B cell (primary cell): Measurements from ENCODE around the gene WNT1. TPM values are rescaled to one million over a fixed set of nuclear protein-coding genes. Genes with fewer than 3 reads are reported as not detected.

ENCODE experiments used
- ATAC-seq: fragments of 200-7000 bp; cut with Tn5 transposase; one replicate; pipeline ENCODE4 v1.10.0; 2021; ENCODE audit warnings: low read depth, mild to moderate bottlenecking, moderate number of reproducible peaks, moderate library complexity
- CTCF ChIA-PET: fragments of 350-600 bp; sonication (Branson Sonifier 250); formaldehyde crosslinking; loops from one replicate; lab custom pipeline; 2021; ENCODE audit warnings: antibody characterized with exemption, inconsistent platforms; lab: Charles Lee
- POLR2A ChIA-PET: fragments of 350-600 bp; sonication (Branson Sonifier 250); formaldehyde crosslinking; loops from one replicate; lab custom pipeline; 2021; ENCODE audit warnings: antibody characterized with exemption; lab: Charles Lee
- DNase-seq: peaks from one replicate; pipeline ENCODE4 v3.0.0; 2013
- H2AFZ ChIP-seq: 2 replicates; pipeline ENCODE4 v1.6.1; 2012; ENCODE audit warnings: mild to moderate bottlenecking, low read depth, low read length; ENCODE audit not compliant: insufficient read depth, poor library complexity, severe bottlenecking
- H3K27ac ChIP-seq, 2 donors: 1 replicate in 1 of 2; 2 replicates in 1 of 2; pipeline ENCODE4 v1.5.1; 2012 to 2013; ENCODE audit warnings: low read length in 2 of 2, mild to moderate bottlenecking in 2 of 2, moderate library complexity in 1 of 2
- H3K27me3 ChIP-seq, 4 experiments: fragments of 200-600 bp in 1 of 4; sonication (generic) in 1 of 4; replicated peaks in 1 of 4; 1 replicate in 2 of 4; 2 replicates in 2 of 4; pipeline versions ENCODE4 v1.6.1 to v1.7.0; 2013 to 2016; ENCODE audit warnings: low read length in 3 of 4, mild to moderate bottlenecking in 2 of 4, mixed read lengths in 1 of 4, moderate library complexity in 1 of 4; ENCODE audit not compliant: insufficient read depth in 4 of 4, control insufficient read depth in 3 of 4; ENCODE audit errors: control extremely low read depth in 1 of 4
- H3K36me3 ChIP-seq, 2 experiments: replicated peaks in 1 of 2; 1 replicate in 1 of 2; 2 replicates in 1 of 2; pipeline versions ENCODE4 v1.6.1 to v1.7.1; 2013; ENCODE audit warnings: low read length in 1 of 2; ENCODE audit not compliant: insufficient read depth in 2 of 2, control insufficient read depth in 1 of 2; ENCODE audit errors: control extremely low read depth in 1 of 2, extremely low read depth in 1 of 2
- H3K4me1 ChIP-seq, 2 donors: fragments of 200-600 bp in 1 of 2; sonication (generic) in 1 of 2; 1 replicate in 1 of 2; 2 replicates in 1 of 2; pipeline versions ENCODE4 v1.5.1 to v1.6.1; 2013 to 2017; ENCODE audit warnings: low read length in 2 of 2; ENCODE audit not compliant: control insufficient read depth in 2 of 2, insufficient read depth in 2 of 2
- H3K4me2 ChIP-seq: replicated peaks from 2 replicates; pipeline ENCODE3; 2012; ENCODE audit warnings: mild to moderate bottlenecking, low read depth, low read length; ENCODE audit not compliant: poor library complexity, severe bottlenecking
- H3K4me3 ChIP-seq, 5 experiments: fragments of 200-600 bp in 1 of 5; sonication (generic) in 1 of 5; 1 replicate in 3 of 5; 2 replicates in 2 of 5; pipeline versions ENCODE4 v1.5.1 to v1.7.0; 2011 to 2016; ENCODE audit warnings: low read length in 4 of 5, mild to moderate bottlenecking in 4 of 5, low read depth in 2 of 5, control low read depth in 1 of 5, moderate library complexity in 1 of 5; ENCODE audit not compliant: insufficient read depth in 1 of 5; ENCODE audit errors: control extremely low read depth in 1 of 5, extremely low read depth in 1 of 5
- H3K79me2 ChIP-seq: fragments of 200-600 bp; sonication (generic); one replicate; pipeline ENCODE4 v1.6.0; 2016; ENCODE audit warnings: low read length; ENCODE audit not compliant: control insufficient read depth, insufficient read depth
- H3K9ac ChIP-seq: fragments of 200-600 bp; sonication (generic); 2 replicates; pipeline ENCODE4 v1.6.1; 2017; ENCODE audit warnings: mild to moderate bottlenecking, low read length, moderate library complexity
- H3K9me3 ChIP-seq, 3 donors: one replicate each; pipeline versions ENCODE4 v1.6.1 to v1.7.1; 2013; ENCODE audit warnings: low read length in 2 of 3; ENCODE audit not compliant: control insufficient read depth in 2 of 3, insufficient read depth in 1 of 3; ENCODE audit errors: control extremely low read depth in 1 of 3
- H4K20me1 ChIP-seq: 2 replicates; pipeline ENCODE4 v1.6.0; 2012; ENCODE audit warnings: mild to moderate bottlenecking, low read length; ENCODE audit not compliant: insufficient read depth, control insufficient read depth, poor library complexity, severe bottlenecking
- H3K27ac Mint-ChIP-seq: one replicate; pipeline ENCODE4 v1.8.0; 2021; ENCODE audit warnings: mixed read lengths
- H3K27me3 Mint-ChIP-seq: one replicate; pipeline ENCODE4 v1.8.0; 2021; ENCODE audit warnings: mixed read lengths
- H3K4me1 Mint-ChIP-seq: one replicate; pipeline ENCODE4 v1.8.0; 2021; ENCODE audit warnings: mixed read lengths
- H3K4me3 Mint-ChIP-seq: one replicate; pipeline ENCODE4 v1.8.0; 2021; ENCODE audit warnings: mixed read lengths
- H3K9me3 Mint-ChIP-seq: one replicate; pipeline ENCODE4 v1.8.0; 2022; ENCODE audit warnings: mixed read lengths; ENCODE audit not compliant: insufficient read depth
- EZH2 ChIP-seq: IDR thresholded peaks from 2 replicates; pipeline ENCODE4 v1.6.1; 2012; ENCODE audit warnings: borderline replicate concordance, low read depth, mild to moderate bottlenecking, moderate library complexity, low read length; ENCODE audit not compliant: insufficient read depth, poor library complexity, severe bottlenecking
- WGBS: methylation state at CpG from one replicate; pipeline ENCODE4 v1.1.5; 2013; ENCODE audit warnings: missing lambda C conversion rate; ENCODE audit not compliant: insufficient coverage; 5-methylcytosine and 5-hydroxymethylcytosine counted together
- intact Hi-C: fragments of 100-400 bp; cut with micrococcal nuclease; formaldehyde crosslinking; loops from one replicate; pipeline ENCODE4 v1.10.0; 2022
- polyA plus RNA-seq: library from polyadenylated mRNA; depleted of rRNA; stranded (reverse); fragments of >200 nt; gene quantifications from 2 replicates; pipeline ENCODE4 v1.2.3, GENCODE V29; 2012
- total RNA-seq, 2 donors: library from RNA; stranded (reverse); fragments of 120-200 nt in 1 of 2; gene quantifications; 1 replicate in 1 of 2; 2 replicates in 1 of 2; pipeline versions ENCODE4 v1.2.3 to v1.2.4, GENCODE V29; 2013 to 2022
- TF ChIP-seq, protein P1 (sequence below): fragments of 200-600 bp; IDR thresholded peaks from one replicate; pipeline ENCODE4 v1.8.0; 2022; ENCODE audit warnings: antibody characterized with exemption, mild to moderate bottlenecking

WNT1 gene
- total and polyA plus RNA-seq, 2 donors (not counting 1 experiment from before 2014, with no cell fraction given), result 0.55 TPM; not detected in 1

DNA sequence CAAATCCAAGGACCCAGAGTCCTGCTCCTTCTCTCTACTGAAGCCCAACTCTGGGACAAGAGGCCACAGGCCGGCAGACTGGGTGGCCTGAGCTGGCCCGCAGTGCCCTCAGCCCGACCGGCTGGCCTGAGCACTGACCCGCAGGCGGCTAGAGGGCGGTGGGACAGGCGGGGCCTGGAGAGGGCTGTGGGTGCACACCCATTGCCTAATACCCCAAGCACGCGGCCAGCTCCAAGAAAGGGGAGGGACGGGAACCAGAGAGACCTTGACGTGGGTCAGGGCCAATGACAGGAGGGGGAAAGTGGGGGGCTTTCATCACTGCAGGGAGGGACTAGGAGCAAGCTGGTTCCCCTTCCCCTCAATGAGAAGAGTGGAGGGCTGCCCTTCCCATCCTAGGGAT, 4.6 kb upstream of the WNT1 start:
- intact Hi-C loops, result no loop called here
- WGBS, result 45% methylated on average over 8 of the region's 12 CpGs

DNA sequence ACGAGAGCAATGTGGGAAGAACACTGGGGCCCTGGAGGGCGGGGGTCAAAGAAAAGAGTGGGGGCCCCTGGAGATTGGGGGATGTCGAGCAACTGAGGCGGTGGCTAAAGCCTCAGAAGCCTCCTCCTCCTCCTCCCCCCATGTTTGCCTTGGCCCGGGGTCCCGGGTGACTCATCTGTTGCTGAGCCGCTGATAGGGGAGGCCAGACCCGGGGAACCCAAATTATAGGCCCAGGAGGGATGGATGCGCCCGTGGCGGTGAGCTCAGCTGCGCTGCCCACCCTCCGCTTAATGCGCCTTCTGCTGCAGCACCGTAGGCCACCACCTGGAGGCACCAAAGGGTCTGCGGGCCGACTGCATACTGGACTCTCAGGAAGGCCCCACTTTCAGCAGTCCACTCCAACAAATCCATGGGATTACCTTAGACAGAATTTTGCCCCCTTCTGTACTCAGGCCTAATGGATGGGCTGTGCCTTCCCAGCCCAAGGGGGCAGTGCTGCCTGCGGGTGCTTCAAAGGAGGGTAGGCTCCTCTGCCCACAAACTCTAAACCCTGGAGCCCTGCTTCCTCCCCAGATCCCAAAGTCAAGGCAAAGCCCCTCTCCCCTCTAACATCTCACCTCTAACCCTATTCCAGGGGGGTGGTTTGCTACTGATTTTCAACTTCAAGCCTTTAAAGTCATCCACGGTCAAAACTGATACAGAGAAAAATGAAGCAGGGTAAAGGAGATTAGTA, 4.0 kb upstream of the WNT1 start:
- ATAC-seq (no peak), DNase-seq (peak; percentile 56)
- Histone ChIP-seq H4K20me1 (peaks cover 26% of the 10 kb centered on the region), H3K9ac (no peak overlapping the region), H3K79me2 (no peaks in the 10 kb centered on the region), H3K27me3 (peaks cover 2 to 86% (median 64%) of the 10 kb centered on the region in 4 experiments), H3K4me2 (no peak overlapping the region), H3K9me3 (peaks cover 0 to 36% (median 0%) of the 10 kb centered on the region in 3 donors), H2AFZ (no peak overlapping the region), H3K36me3 (no peaks in the 10 kb centered on the region), H3K27ac (no peak overlapping the region), H3K4me1 (peaks cover 62 to 67% of the 10 kb centered on the region in 2 donors), H3K4me3 (no peak overlapping the region)
- intact Hi-C loops, result no loop called here
- ChIA-PET POLR2A (no interaction called here), CTCF (interaction anchor here (1.0 to 7.5 kb wide), 4 partner anchors 14 to 51 kb away, joined by 3 to 65 read pairs (median 6); partner anchors contain the start of genes ARF3 and FKBP11)
- Mint-ChIP-seq H3K9me3 (no peaks in the 10 kb centered on the region), H3K4me3 (no peak overlapping the region), H3K27me3 (peaks cover 73% of the 10 kb centered on the region), H3K27ac (no peak overlapping the region), H3K4me1 (peaks cover 54% of the 10 kb centered on the region)
- 11% methylated on average over 12 of the region's 19 CpGs for WGBS
- TF ChIP-seq EZH2, result no peak
- TF ChIP-seq, protein P1, sequence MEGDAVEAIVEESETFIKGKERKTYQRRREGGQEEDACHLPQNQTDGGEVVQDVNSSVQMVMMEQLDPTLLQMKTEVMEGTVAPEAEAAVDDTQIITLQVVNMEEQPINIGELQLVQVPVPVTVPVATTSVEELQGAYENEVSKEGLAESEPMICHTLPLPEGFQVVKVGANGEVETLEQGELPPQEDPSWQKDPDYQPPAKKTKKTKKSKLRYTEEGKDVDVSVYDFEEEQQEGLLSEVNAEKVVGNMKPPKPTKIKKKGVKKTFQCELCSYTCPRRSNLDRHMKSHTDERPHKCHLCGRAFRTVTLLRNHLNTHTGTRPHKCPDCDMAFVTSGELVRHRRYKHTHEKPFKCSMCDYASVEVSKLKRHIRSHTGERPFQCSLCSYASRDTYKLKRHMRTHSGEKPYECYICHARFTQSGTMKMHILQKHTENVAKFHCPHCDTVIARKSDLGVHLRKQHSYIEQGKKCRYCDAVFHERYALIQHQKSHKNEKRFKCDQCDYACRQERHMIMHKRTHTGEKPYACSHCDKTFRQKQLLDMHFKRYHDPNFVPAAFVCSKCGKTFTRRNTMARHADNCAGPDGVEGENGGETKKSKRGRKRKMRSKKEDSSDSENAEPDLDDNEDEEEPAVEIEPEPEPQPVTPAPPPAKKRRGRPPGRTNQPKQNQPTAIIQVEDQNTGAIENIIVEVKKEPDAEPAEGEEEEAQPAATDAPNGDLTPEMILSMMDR, result peak; percentile 77

More for the DNA sequence above, 4.6 kb upstream of the WNT1 start:
- H3K27ac Mint-ChIP-seq, result no peak overlapping the region
- Histone ChIP-seq H3K4me3 (no peak overlapping the region), H3K27me3 (peaks cover 2 to 80% (median 59%) of the 10 kb centered on the region in 4 experiments), H3K9ac (no peak overlapping the region), H2AFZ (no peak overlapping the region), H3K36me3 (no peaks in the 10 kb centered on the region), H3K9me3 (peaks cover 0 to 31% (median 0%) of the 10 kb centered on the region in 3 donors), H3K79me2 (no peaks in the 10 kb centered on the region), H3K27ac (no peak overlapping the region), H4K20me1 (peaks cover 27% of the 10 kb centered on the region), H3K4me2 (no peak overlapping the region), H3K4me1 (peaks cover 57 to 62% of the 10 kb centered on the region in 2 donors)
- no peak overlapping the region for H3K4me3 Mint-ChIP-seq
- peaks cover 53% of the 10 kb centered on the region for H3K4me1 Mint-ChIP-seq
- ChIA-PET POLR2A (no interaction called here), CTCF (interaction anchor here (1.0 to 1.9 kb wide), 3 partner anchors 15 to 21 kb away, joined by 3 to 7 read pairs (median 4); partner anchors contain the start of gene ARF3)
- DNase-seq (no peak), ATAC-seq (no peak)
- peaks cover 68% of the 10 kb centered on the region for H3K27me3 Mint-ChIP-seq
- H3K9me3 Mint-ChIP-seq, result no peaks in the 10 kb centered on the region
- no peak for TF ChIP-seq EZH2
- TF ChIP-seq, protein P1, result no peak
